ENCODE results near the gene RAMACL. TPM values are rescaled to one million over a fixed set of nuclear protein-coding genes. Genes with fewer than 3 reads are reported as not detected.
"Not testable (repeated sequence)": the region's sequence is repeated elsewhere in the genome, so short reads cannot be mapped to it uniquely, and the experiment has no call there.

Gene RAMACL
- 1.2 TPM for total RNA-seq

- no peak for DNase-seq
Observed at GRCh38 chr6:166586424-166587156, at the start of gene RAMACL. Gene RAMACL (minus strand): TSS chr6:166586678. CDS start chr6:166586477, 201 bp downstream.

- no peak for DNase-seq
Observed at GRCh38 chr6:166635013-166635970, 48.8 kb upstream of the RAMACL start.

- not testable (repeated sequence) for DNase-seq
Observed at GRCh38 chr6:166634581-166634980, 48.1 kb upstream of the RAMACL start.

DNA sequence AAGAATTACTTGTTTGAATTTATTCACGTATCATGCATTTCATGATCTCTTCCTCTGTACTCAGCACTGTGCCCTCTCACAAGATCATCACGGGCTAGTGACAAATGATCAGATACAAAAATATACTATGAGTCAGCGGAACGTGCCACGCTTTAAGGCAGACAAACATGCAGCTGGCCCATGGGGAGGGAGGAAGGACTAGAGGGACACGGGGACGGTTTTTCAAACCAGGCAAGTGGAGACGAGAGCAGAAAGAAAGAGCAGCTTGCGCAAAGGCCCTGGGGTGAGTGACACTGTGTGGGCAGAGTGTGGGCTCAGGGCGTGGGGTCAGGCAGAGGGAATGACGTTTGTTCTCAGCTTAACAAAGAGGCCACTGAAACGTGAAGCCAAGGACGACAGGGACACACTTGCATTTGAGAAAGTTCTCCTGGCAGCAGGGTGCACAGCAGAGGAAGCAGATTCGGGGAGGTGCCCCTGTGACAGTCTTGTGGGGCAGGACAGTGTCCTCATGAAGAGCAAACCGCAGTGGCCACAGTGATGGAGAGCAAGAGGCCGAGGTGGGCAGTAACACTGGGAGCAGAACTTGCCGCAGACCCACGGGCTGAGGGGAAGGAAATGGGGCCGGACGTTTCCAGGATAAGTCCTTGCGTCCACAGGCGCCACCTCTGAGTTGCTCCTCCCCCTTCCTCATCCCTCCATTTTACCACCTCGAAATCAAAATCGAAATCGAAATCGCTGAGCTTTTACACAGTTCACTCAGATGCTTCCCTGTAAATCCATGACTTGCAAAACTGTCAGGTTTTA, 47.5 kb upstream of the RAMACL start:
- DNase-seq, result no peak

- no peak for DNase-seq
Observed at GRCh38 chr6:166632731-166633130, 46.3 kb upstream of the RAMACL start.

DNA sequence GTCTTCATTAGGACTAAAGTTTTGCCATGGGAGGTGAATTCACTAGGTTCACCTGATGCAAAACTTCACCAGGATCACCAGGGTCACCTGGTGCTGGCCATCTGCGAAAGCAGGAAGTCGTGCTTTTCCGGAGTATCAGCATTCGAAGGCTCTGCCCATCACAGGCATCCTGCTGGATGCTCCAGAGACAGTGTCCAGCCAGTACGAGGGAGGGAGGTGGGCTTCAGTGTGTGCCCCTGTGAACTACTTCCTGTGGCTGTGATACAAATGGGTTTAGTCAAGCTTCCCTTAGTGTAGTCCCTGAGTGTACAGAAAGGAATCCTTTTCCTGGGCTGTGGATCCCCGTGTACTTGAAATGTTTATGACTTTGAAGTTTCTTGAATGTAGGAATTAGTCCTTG, 44.0 kb upstream of the RAMACL start:
- no peak for DNase-seq

DNA sequence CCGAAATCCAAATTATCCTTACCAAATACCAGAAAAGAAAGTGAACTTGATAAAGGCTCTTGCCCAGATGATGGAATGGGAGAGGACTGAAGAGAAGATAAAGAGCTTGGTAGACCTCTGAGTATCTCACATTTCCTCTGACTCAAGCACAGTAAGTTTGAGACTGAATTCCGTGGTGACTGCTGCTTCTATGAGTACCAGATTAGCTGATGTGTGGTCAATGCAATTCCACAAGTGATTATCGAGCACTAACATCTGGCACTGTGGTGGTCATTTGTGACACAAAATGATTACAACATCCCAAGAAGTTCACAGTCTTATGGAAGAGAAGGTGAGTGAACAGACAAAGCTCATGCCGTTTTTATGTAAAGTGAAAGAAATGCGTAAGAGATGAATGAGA, 43.1 kb upstream of the RAMACL start:
- DNase-seq, result no peak

DNA sequence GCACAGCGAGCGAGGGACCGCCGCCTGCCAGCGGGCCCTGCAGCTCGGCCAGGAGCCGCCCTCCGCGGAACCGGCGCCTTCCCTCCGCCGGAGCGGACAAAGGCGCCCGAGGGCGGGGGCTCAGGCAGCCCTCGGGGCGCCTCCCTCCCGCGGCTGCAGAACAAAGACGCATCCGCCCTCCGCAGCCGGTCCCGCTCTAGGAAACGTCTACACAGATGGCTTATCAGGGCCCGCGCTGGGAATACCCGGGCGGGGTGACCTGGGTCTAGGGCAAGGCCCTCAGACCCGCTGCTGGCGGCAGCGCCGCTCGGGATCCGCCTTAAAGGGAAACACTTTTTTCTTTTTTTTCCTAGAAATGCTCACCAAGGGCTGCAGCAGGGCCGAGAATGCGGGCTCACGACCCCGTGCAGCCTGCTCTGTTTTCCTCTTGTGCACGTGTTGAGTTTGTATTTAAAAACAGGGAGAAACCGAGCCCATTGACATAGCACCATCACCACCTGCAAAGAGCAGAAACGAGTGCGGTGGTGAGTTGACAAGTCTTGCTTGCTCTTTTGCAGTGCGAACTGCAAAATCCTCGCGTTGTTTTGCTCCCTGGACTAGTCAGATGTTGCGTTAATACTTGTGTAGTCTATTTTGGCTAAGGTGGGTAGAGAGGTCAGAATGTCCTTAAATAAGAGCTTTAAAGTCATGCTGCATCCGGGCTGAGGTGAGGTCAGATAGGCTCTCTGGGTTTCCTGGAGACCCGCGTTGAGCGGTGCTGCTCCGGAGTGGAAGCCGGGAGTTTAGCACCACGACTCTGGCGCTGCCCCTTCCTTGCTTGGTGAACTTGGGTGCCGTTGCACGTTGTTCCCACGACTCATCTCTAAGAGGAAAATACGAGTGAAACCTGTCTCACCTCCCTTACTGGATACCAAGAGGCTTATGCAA, 41.7 kb upstream of the RAMACL start:
- DNase-seq, result no peak

DNA sequence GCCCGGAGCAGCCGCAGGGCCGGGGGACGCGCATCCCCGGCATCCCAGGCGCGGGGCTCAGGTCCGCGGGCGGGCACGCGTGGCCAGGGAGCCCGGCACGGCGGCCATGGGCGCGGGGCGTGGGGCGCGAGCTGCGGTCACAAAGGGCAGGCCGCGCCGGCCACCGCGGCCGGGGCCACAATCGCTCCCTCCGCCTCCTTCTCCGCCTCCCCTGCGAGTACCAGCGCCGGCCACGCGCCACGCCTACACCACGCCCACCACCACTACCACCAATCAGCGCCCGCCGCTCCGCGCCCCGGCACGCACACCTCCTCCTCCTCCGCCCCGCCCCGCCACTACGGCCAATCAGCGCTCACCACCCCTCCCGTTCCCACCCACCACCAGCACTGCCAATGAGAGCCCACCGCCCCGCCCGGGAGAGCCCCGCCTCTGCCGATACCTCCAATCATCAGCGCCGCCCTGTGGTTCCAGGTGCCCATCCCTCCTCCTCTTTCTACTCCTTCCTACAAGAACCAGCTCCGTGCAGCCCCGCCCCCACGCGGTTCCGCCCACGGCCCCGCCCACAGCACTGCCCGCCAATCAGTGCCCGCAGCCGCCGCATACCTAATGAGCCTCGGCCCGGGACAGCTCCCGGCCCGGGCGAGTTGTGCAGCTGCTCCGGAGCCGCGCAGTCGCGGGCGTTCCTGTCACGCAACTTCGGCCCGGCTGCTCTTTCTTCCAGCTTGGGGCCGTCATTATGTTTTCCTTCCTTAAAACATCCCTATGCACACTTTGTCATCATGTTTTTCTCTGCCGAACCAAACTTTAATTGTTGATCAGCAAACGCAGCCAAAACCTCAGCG, 40.8 kb upstream of the RAMACL start, which contains the start of gene RPS6KA2:
Gene RPS6KA2, minus strand, starts transcription at position 219 of the 842 bp plus-strand sequence. CDS start 232 bp downstream, outside the sequence.
- DNase-seq, result peak; percentile 100

DNA sequence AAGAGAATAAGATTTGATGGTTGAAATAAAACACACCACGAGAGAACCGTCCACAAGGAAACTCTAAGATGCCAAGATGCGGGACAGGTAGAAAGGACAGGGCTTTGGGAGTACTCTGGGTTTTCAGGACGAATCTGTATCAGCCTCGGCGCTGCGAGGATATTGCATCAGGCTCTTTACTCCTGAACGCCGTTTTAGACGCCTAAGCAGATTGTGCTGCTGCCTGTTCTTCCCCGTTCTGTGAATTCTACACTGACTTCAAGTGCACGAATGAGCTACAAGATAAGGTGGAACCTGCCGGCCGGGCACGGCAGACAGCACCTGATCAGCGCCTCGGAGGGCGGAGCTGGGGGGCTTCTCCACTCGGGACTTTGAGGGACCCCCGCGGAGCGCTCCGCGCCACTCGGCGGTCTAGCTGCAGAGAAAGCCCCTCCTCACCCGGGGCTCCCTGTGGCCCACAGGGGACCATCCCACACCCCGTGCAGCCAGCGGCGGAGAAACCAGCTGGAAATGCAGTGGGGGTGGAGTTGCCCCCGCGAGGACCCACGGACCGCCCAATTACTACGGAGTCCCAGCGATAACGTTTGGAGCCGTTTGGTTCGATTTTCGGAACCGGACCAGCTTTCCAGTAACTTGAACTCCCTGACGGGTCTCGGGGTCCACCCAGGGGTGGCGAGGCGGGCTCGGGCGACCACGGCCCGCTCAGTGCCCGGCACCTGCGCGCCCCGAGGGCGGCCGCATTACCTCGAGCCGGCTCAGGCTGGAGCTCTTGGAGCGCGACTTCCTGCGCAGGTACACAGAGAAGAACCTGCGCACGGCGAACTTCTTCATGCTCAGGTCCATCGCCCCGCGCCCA, 39.9 kb upstream of the RAMACL start:
- DNase-seq, result no peak

DNA sequence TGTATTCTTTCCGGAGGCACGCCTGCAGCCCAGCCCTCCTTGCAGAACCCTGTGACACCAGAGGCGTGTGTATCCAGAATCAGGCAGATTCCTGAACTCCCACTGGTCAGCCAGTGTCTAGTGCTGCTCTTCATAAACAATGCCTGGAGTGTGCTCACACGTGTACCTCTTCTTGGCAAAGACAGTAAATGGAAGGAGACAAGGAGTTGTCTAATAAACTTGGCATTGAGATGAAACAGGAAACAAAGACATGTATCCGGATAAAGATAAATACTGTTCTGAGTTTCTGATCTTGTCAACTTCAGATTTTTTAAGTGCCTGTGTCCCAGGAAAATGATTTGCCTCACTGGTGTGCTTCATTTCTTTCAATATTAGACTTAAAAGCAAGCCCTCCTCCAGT, 38.9 kb upstream of the RAMACL start:
- no peak for DNase-seq

DNA sequence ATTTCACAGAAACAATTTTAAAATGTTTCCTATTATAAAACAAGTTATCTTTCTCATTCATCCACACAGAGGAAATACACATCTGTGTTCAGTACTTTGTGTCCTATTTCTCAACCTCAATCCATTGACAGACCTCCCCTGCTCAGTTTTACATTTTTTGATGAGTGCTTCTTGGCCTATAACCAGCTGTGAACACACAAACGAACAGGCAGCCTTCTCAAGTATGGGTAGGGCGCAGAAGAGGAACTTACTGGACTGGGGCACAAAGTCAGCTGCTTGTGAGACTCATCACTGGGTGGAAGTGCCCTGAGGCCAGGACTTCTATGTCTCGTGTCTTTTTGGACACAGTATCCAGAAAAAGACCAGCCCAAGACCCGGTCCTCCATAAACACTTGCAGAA, 37.8 kb upstream of the RAMACL start:
- DNase-seq, result no peak

GRCh38 chr6:166623318-166623717, 36.8 kb upstream of the RAMACL start:
- no peak for DNase-seq

- DNase-seq, result no peak
Observed at GRCh38 chr6:166621114-166621540, 34.6 kb upstream of the RAMACL start.

GRCh38 chr6:166620478-166621113, 34.1 kb upstream of the RAMACL start:
- DNase-seq, result no peak

DNA sequence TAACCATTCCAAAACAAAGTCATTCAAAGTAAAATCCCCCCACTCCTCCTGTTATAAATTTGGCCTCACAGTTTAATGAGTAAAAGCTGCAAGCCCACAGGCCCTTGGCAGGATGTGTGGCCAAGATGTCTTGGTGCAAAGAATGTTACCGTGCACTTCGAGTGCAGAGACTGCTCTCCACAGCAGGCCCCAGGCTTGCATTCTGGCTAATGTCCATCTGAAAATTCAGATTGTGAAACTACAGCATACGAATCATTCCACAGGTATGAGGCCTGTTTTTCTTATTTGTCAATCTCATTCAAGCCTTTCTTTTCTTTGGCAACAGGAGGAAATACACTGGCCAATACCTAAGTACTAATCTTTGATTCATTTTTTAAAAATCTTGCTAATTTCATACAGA, 33.4 kb upstream of the RAMACL start:
- no peak for DNase-seq

DNA sequence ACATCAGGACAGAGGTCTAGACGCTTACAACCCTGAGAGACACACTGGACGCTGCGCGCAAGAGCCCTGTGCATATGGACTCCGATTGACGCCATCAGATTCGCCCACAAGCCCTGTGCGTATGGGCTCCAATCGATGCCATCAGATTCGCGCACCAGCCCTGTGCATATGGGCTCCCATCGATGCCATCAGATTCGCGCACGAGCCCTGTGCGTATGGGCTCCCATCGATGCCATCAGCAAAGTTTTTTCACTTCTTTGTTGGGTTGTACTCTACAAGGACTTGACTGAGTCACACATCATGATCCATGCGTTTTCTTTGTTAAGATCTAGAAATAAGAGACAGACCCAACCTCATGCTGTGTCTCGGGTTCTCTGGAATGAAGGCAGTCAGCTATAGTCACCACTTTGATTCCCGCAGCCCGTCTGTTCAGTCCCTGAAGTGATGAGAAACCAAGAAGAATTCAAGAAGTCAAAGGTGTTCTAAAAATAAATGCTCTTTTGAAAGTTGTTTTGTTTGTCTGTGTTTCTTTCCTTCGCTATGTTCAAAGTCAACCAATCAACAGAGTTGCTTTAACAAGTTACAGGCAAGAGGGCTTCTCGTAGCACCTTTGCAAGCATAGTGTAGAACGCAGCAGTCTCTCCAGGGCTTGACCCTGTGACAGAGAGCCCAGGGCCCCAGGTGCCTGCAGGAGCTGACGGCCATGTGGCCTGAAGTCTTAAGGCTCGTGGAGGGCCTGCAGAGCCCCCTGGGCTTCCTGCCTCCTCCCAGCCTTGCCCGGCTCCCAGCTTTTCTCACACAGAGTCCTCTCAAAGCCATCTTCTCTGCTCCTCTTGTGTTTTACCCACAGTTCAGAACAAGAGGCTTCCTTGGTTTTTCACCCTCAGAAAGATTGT, 32.6 kb upstream of the RAMACL start:
- DNase-seq, result no peak

GRCh38 chr6:166618251-166618650, 31.8 kb upstream of the RAMACL start:
- DNase-seq, result no peak

Data from occipital lobe (tissue), 2 donors.